NCI-H2171 treated with DMSO at 0.1 percent for 48 hours (cell line): Measurements from ENCODE around the gene CDK18.

Experiments
- DNase-seq: peaks from one replicate; lab custom pipeline; 2025; lab: John Stamatoyannopoulos, UW

Gene CDK18

DNA sequence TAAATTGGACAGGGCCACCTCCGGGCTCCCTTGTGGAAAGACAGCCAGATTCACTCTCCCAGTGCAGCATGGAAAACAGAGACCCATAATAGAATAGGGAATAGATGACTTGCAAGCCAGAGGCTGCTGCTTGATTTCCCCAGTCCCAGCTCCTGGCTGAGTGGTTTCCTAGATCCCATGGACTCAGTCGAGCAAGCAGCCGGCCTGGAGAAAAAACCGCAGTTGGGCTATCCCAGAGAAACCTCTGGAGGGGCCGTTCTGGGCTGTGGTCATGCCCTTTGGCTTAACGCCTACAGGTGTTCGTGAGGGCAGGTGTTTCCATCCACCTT, 65.7 kb downstream of the CDK18 start:
- no peak for DNase-seq

DNA sequence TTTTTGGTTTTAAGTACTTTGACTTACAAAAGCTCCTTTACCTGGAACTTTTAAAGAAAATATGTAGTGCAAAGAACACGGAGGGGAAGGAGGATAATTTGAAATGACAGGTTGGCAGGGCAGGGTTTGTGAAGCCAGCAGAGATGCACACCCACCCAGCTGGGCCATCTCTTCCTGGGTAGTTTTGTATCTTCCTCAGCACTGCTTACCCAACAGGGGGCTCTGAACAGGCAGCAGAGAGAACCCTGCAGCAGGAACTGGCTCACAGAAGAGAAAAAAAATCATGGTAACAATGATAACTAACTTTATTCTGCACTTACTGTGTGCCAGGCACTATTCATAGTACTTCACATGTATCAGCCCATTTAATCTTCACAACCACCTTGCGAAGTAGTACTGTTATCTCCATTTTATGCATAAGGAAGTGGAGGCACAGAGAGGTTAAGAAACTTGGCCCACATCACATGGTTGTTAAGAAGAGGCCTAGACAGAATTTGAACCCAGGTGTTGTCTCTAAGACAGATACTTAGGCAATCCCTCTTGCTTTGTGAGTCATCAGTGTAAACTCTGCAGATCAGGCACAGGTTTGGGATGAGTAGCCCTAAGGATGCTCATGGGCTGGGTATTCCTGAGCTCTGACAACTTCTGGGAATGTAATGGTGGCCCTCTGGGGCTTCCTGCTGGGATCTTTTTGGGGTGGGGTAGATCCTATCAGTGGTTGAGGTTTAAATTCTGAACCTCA, 66.5 kb downstream of the CDK18 start:
- no peak for DNase-seq

DNA sequence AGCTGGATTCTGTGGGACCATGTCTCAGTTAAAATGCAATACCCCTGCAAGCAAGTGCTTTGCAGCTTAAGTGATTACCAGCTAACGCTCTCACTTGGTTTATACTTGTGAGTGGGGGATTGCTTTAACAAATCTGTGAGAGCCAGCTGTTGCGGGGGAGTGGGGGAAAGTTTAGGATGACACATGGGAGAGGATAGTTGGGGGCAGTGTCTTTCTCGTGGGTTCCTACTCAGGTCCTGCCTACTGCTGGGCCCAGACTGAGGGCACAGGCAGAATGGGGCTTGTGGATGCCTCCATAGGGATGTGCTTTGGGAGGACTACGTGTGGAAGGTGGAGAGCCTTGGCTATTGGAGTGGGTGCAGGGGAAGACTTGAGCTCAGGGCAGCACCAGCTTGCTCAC, 67.3 kb downstream of the CDK18 start:
- DNase-seq: no peak

DNA sequence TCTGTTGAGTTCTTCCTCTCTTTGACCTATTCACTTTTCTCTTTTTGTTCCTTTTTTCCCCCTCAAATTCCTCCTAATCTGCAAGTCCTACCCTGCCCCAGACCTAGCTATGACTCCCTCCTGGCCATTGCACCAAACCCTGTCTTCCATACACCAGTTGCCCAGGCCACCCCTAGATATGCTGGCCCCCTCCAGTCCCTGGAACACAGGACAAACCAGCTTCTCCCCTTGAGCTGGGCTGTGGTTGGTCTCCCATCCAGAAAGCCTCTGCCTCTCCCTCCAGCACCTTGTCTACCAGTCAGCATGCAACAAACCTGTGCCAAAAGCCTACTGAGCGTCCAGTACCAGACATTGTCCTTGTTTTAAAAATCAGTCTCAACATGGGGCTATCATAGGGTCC, 68.0 kb downstream of the CDK18 start:
- DNase-seq: no peak

DNA sequence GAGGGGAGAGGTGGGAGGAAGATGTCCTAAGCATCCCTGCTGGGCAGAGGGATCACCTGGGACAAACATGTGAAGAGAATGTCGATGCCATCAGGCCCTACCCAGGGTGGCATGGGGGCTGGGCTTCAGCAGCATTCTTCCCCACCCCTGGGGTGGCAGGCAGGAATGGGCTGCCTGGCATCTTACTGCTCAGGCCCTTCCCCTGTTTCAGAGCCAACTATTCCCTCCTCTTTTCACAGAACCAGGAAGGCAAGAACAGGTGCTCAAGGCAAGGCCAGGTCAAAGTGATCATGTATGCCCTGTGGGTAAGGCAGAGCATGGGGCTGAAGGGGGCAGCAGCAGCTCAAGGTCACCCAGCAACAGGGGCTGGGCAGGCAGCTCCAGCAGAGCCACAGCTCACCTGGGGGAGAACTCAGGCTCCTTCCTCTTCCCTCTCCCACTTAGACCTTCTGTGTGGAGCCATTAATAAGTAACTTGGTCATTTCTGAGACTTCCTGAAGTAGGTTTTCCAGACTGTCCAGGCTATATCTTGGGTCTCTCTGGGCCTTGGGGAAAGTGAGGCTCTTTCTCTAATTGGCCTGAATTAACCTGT, 70.9 kb downstream of the CDK18 start:
- no peak for DNase-seq

DNA sequence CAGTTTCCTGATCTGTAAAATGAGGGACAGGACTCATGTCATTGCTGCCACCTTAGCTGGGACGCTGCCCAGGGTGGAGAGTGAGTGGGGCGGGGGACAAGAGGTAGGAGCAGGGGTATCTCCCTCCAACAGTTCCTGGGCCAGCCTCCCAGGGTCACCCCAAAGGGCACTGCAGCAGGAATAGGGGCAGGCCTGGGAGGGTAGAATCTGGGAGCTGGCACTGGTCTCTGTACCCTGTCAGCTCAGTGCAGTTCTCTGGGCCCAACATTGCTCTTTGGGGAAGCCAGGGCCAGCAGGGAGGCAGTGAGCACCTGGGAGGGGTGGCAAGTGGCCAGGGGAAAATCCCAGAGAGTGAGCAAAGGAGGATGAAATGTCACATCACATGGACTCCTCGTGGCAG, 71.5 kb downstream of the CDK18 start:
- DNase-seq: no peak

DNA sequence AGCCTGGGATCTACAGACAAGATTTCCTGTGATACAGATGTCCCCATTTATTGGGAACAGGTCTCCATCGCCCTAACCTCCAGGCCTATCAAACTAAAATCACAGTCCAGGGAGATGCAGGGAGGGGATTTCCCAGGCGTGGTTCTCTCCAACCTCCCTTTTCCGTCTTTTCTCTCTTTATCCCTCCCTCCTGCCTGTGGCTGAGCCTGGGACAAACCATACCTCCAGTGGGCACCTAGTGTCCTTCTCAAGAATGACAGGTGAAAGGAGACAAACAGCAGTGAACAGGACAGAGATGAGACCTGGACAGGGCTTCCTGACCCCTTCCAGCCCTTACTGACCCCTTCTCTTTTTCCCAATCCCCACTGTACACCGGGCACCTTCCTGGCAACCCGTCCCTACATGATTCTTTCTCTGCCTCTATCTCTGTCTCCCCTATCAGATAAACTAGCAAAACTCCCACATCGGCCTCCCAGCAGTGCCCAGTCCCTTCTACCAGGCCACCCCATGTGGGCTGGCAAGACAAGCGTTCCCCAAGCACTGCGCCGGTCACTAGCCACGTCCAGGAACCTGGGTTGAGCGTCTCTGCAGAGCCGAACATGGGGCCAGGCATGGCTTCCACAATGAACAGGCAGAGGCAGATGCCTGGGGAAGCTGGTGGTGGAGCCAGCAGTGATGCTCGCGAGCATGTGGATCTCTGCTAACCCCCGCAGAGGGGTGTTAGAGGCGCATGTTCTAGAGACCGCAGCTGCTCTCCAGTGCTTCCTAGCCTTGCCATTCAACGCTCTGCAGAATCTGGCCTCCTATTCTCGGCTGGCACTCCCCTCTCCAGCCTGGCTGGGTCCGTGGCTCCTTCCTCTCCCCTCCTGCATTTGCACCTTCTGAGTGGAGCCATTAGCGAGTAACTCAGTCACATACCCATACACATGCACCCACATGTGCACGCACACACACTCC, 72.6 kb downstream of the CDK18 start:
- no peak for DNase-seq

DNA sequence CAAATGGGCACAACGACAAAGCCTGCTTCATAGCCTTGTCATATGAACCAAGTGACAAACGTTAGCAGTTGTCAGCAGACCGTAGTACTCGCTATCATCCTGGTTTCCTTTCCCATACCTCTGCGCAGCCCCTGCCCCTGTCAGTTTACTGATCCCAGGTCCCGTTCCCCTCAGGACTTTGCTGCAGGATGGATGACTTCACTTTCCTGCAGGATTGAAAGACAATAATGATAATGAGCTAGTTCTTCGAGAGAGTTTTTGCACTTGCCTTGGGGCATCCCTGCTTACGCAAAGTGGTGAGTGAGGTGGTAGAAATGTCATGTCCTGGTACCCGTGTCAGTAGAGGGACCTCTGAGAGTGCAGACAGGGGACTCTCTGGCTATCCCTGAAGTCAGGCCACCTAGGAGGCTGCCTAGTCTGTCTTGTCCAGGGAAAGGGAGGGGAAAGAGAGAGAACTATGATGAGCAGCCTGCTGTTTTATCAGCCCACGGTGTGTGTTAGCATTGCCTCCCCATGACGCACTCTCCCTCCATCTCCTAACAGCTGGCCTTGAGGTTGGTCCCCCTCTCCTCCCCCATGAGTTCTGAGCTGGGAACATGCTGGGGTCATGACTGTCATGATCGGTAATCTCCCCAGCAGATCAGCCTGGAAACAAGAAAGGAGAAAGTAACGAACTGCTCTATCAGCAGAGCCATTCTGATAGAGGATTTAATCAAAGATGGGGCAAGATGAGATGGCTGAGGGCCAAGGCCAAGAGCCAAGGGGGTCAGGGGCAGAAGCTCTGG, 73.6 kb downstream of the CDK18 start:
- DNase-seq: no peak

DNA sequence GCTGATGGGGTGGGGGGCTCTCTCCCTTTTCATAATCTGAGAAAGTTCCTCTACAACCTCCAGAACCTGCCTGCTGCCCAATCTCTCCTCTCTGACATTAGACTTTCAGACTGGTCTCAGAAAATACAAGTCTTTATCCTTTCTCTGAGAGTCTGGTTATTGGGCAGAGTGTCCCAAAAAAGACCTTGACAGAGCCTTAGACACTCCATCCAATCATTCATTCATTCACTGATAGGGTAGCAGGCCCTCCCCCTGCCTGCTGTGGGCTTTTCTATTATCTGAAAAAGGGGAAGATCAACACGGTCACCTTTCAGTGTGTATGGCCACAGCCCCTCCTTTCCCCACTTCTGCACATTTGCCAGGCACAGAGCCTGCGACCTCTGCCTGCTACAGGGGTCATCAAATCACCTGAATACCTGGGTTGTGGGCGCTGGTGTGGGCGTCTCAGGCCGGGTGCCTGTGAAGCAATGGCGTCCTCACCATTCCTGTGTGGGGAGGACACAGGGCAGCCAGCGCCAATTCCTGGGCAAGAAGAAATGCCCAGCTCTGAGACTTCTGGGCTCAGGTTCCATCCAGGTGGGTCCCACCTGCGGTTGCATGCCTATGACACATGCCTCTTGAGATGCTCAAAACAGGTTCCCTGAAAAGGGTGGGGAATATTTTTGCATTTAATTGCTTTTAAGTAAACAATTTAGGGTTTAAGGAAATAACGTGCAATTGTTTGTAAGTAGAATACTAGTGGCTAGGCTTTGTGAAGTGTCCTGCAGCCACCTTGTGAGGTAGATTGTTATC, 74.5 kb downstream of the CDK18 start:
- no peak for DNase-seq

DNA sequence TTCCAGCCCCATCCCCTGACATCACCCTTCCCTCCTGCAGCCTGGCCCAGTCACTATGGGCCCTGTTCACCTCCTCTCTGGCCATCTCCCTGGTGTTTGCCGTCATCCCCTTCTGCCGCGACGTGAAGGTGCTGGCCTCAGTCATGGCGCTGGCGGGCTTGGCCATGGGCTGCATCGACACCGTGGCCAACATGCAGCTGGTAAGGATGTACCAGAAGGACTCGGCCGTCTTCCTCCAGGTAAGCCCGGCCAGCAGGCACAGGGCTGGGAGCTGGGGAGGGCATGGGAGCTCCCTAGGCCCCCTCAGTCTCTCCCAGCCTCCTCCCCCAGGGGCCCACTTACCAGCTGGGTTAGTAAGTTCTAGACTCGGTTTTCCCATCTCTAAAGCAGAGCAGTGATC, 75.2 kb downstream of the CDK18 start:
- DNase-seq: no peak

DNA sequence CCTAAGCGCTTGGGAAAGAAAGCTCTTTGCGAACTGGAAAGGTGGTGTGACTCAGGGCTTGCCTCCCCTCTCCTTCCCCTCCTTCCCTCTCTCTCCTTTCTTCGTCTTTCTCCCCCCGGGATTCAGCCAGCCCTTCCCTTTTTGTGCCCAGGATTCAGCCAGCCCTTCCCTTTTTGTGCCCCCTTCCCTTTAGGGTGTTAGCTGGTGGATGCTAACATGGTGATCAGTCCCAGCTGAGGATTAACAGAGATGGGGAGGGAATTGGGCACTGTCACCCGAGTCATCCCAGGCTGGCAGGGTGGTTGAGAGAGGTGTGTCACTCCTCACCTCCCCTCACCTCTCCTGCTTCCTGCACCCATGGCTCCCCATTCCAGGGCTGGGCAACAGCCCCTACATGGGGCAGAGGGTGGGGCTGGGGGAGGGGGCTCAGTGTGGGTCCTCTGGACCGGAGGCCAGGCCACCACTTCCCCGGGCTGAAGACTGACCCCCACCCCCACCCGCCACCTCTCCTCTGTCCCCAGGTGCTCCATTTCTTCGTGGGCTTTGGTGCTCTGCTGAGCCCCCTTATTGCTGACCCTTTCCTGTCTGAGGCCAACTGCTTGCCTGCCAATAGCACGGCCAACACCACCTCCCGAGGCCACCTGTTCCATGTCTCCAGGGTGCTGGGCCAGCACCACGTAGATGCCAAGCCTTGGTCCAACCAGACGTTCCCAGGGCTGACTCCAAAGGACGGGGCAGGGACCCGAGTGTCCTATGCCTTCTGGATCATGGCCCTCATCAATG, 75.9 kb downstream of the CDK18 start:
- DNase-seq: no peak

DNA sequence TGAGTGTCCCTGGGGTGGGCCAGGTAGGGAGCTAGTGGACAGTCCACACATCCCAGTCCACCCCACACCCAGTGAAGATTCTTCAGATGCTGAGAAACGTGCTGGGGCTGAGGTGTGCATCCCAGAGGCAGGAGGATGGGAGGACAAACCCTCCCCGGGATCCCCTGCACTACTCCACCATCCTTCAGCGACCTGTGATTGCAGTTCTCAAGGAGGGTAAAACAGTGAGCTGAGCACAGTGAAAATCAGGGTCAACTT, 76.4 kb downstream of the CDK18 start:
- no peak for DNase-seq

DNA sequence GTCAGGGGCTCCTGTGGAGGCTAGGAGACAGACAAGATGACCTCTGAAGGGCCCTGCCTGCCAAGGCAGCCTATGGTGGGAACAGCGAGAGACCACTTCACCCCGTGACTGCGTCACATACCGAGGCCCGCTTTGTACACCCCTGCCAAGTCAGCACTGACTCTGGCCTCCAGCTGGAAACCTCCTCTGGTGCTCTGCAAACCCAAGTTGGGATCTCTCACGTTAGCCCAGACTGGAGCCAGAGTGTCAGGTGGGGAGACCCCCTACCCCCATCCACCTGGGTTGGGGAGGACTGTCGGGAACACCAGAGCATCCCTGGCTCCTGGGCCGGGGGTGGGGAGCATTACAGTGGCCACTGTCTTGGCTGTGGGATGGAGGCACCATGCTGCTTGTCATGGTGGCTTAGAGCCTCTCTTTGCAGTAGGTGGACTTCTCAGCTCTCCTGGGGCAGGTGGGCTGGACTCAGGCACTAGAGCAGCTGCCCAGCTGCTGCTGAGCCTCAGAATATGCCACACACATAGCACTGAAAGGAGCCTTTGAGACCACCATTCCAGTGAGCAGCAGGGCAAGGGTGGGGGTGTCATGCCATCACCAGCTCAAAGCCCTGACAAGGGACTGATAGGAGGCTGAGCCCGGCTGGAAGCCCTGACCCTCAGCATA, 77.0 kb downstream of the CDK18 start:
- no peak for DNase-seq

DNA sequence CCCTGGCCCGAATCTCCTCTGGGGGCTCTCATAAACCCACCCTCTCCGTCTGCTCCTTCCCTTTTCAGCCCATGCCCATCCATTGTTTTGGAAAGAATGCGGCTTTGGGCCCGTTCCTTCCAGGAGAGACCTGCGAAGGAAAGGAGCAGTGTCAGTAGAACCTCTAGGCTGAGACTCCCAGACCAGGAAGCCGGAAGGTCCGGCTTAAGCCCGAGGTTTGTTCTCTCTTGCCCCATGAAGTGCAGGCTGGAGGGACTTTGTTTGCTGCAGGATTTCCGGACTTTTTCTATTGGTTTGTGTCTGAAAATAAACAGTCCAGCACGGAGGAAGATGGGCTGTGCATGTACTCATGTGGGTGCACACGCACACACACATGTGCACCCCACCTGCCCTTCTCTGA, 77.6 kb downstream of the CDK18 start:
- DNase-seq: no peak
